ENCODE data around the gene HIP1. TPM values are rescaled to one million over a fixed set of nuclear protein-coding genes. Genes with fewer than 3 reads are reported as not detected.

The HIP1 gene
- total and polyA plus RNA-seq, 9 of the 15 experiments (the other 6 are each of a cell fraction or from before 2014, with no cell fraction given), result 2.4 to 13.7 (median 9.5) TPM

DNA sequence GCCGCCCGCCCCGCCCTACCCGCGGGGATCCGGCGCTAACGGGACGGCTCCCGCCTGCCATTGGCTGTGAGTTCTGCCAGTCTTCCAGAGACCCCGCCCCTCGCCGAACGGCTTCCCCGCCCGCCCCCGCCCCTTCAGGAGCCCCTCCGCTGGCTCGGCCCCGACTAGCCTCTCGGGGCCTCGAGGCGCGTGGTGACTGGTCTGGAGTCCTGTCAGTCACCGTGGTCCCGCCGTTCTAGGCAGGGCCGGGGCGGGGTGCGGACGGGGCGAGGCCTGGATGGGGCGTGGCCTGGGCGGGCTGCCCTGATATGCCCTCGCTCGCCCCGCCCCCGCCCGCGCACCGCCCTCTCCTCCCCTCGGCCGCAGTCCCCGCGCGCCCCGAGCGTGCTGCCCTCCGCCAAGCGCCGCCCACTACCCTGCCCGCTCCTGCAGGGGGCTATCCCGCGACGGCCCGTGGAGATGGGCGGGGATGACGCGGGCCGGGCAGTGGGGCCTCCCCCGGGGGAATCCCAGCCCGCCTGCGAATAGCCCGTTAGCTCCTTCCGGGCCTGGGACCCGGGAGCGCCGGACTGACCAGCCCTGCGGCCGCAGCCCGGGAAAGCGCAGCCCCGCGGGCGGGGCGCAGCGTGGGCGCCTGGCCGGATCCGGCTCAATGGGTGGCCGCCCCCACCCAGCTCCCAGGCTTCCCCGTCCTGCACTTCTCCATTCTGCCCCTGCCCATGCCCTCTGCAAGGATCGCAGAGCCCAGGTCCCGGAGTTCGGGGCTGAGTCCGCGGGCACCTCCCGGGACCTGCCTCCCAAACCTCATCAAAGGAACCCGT, 444 bp upstream of the HIP1 start (continued):
- TF ChIP-seq ZNF79 (CRISPR knock-in tag; IDR thresholded peaks at IDR 0.05; ENCODE audit: low read depth) (no peak), CSDE1 (IDR thresholded peaks at IDR 0.05) (no peak), POLR2A (conservative IDR thresholded peaks at IDR 0.05) (peak; percentile 62), ESRRB (CRISPR knock-in tag; IDR thresholded peaks at IDR 0.05; ENCODE audit: borderline replicate concordance) (no peak), ZNF436 (CRISPR knock-in tag; IDR thresholded peaks at IDR 0.05) (no peak), CHD2 (IDR thresholded peaks at IDR 0.05; ENCODE audit: low read depth, low read length) (peak; percentile 36; the same call in 1 of the 2 replicates), TGIF2 (CRISPR knock-in tag; IDR thresholded peaks at IDR 0.05) (peak; percentile 88; the same call in 1 of the 2 replicates), DNMT1 (IDR thresholded peaks at IDR 0.05) (no peak), ZNF778 (CRISPR knock-in tag; IDR thresholded peaks at IDR 0.05) (no peak), RFX1 (IDR thresholded peaks at IDR 0.05) (no peak), RBM14 (IDR thresholded peaks at IDR 0.05; ENCODE audit: borderline replicate concordance, insufficient read depth, low read depth, low read length) (no peak), ETS2 (tag; IDR thresholded peaks at IDR 0.05; ENCODE audit: borderline replicate concordance, poor library complexity, severe bottlenecking) (no peak), ZNF699 (CRISPR knock-in tag; IDR thresholded peaks at IDR 0.05; ENCODE audit: insufficient replicate concordance) (no peak), HSF4 (CRISPR knock-in tag; IDR thresholded peaks at IDR 0.05; ENCODE audit: borderline replicate concordance) (no peak), BMI1 (IDR thresholded peaks at IDR 0.05; ENCODE audit: low read length) (no peak), HDAC2 (IDR thresholded peaks at IDR 0.05) (peak; percentile 42; the same call in 1 of the 2 replicates)
- TF ChIP-seq, protein P1, sequence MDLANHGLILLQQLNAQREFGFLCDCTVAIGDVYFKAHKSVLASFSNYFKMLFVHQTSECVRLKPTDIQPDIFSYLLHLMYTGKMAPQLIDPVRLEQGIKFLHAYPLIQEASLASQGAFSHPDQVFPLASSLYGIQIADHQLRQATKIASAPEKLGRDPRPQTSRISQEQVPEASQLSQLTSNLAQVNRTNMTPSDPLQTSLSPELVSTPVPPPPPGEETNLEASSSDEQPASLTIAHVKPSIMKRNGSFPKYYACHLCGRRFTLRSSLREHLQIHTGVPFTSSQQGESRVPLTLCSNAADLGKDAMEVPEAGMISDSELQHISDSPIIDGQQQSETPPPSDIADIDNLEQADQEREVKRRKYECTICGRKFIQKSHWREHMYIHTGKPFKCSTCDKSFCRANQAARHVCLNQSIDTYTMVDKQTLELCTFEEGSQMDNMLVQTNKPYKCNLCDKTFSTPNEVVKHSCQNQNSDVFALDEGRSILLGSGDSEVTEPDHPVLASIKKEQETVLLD (IDR thresholded peaks at IDR 0.05), result no peak; the same call in 1 of the 2 replicates
- TF ChIP-seq, protein P2, sequence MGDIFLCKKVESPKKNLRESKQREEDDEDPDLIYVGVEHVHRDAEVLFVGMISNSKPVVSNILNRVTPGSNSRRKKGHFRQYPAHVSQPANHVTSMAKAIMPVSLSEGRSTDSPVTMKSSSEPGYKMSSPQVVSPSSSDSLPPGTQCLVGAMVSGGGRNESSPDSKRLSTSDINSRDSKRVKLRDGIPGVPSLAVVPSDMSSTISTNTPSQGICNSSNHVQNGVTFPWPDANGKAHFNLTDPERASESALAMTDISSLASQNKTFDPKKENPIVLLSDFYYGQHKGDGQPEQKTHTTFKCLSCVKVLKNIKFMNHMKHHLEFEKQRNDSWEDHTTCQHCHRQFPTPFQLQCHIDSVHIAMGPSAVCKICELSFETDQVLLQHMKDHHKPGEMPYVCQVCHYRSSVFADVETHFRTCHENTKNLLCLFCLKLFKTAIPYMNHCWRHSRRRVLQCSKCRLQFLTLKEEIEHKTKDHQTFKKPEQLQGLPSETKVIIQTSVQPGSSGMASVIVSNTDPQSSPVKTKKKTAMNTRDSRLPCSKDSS (IDR thresholded peaks at IDR 0.05; ENCODE audit: low read depth, partially characterized antibody), result no peak
- TF ChIP-seq, protein P3, sequence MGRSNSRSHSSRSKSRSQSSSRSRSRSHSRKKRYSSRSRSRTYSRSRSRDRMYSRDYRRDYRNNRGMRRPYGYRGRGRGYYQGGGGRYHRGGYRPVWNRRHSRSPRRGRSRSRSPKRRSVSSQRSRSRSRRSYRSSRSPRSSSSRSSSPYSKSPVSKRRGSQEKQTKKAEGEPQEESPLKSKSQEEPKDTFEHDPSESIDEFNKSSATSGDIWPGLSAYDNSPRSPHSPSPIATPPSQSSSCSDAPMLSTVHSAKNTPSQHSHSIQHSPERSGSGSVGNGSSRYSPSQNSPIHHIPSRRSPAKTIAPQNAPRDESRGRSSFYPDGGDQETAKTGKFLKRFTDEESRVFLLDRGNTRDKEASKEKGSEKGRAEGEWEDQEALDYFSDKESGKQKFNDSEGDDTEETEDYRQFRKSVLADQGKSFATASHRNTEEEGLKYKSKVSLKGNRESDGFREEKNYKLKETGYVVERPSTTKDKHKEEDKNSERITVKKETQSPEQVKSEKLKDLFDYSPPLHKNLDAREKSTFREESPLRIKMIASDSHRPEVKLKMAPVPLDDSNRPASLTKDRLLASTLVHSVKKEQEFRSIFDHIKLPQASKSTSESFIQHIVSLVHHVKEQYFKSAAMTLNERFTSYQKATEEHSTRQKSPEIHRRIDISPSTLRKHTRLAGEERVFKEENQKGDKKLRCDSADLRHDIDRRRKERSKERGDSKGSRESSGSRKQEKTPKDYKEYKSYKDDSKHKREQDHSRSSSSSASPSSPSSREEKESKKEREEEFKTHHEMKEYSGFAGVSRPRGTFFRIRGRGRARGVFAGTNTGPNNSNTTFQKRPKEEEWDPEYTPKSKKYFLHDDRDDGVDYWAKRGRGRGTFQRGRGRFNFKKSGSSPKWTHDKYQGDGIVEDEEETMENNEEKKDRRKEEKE (IDR thresholded peaks at IDR 0.05; ENCODE audit: borderline replicate concordance in 1 of 2, control insufficient read depth in 1 of 2, low read depth in 2 of 2, low read length in 1 of 2), result no peak
